ENCODE measurements around the gene NOPCHAP1.
"Not testable (repeated sequence)": the region's sequence is repeated elsewhere in the genome, so short reads cannot be mapped to it uniquely, and the experiment has no call there.

The NOPCHAP1 gene

DNA sequence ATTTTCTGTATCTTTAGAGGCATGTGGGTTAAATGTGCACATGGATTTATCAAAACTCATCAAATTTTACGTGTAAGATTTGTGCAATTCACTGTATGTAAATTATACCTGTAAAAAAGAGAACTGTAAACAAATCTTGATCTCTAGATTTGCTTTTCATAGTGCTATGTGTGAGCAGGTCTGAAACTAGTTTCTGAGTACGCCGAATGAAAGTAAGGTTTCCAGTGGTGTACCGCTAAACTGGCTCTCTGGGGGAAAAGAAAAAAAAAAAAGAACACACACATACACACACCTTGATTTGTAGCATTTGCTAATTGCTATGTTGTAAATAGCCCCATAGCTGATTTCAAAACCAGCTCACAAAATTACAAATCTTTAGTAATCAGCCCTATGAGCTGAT lies 19.4 kb upstream of the NOPCHAP1 start:
- DNase-seq = no peak

DNA sequence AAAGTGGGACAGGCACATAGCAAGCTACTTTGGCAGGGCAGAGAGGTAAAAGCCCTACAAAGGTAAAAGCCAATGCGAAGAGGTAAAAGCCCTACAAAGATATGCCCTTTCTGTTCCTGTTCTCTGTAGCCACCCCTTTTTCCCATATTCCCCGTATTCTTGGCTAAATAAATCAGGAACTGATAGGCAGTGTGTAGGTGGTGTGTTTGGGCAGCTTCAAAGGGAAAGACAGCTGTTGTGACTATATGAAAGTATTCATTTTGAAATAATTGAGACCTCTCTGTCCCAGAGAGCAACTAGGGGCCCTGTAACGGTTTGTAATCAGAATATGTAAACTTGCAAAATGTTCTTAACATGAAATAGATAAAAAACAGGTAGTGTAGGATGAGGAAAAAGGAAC lies 16.8 kb upstream of the NOPCHAP1 start:
- DNase-seq = no peak

DNA sequence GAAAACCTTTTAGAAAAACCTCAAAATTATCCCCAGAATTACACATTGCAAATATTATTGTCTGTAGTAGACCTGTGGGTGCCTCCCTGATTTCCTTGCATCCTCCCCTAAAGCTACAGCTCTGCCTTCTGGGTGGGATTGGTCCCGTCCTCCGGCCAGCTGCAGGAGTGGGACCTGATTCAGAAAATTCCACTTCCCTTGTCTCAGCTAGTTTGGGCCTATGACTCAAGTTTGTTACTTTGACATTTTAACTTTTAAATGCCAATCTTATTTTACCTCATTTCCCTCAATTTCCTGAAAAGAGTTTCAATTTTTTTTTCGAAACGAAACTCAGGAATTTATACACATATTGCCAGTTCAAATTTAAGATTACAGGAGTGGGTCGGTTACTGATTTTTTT lies 14.8 kb upstream of the NOPCHAP1 start:
- no peak for DNase-seq

DNA sequence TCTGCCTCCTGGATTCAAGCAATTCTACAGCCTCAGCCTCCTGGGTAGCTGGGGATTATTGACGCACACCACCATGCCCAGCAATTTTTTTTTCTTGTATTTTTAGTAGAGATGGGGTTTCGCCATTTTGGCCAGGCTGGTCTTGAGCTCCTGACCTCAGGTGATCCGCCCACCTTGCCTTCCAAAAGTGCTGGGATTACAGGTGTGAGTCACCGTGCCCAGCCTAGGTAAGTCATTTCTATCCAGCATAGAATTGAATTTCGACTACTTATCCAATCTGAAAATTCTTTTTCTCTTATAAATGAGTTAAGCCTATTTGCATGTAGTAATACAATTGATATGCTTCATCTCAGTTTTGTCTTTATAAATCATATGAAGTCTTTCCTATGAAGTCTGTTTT lies 12.9 kb upstream of the NOPCHAP1 start:
- no peak for DNase-seq

DNA sequence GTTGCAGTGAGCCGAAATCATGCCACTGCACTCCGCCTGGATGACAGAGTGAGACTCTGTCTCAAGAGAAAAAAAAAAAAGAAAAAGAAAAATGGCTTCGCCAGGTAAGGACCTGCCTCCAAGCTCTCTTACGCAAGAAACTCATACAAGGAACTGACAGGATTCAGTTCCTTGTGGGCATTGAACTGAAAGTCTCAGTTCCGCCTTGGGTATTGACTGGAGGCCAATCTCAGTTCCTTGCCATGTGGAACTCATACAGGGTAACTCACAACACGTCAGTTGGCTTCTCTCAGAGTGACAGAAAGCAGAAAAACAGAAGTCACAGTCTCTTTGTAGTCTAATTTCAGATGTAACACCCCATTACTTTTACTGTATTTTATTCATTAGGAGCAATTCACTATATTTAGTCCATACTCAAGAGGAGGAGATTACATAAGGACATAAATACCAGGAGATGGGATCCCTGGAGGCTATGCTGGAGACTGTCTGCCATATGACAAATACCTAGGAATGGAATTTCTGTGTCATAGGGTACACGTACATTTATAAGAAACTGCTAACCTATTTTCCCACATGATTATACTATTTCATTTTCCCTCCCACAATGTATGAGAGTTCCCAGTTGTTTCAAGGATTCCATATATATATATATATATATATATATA lies 11.4 kb upstream of the NOPCHAP1 start:
- no peak for DNase-seq

DNA sequence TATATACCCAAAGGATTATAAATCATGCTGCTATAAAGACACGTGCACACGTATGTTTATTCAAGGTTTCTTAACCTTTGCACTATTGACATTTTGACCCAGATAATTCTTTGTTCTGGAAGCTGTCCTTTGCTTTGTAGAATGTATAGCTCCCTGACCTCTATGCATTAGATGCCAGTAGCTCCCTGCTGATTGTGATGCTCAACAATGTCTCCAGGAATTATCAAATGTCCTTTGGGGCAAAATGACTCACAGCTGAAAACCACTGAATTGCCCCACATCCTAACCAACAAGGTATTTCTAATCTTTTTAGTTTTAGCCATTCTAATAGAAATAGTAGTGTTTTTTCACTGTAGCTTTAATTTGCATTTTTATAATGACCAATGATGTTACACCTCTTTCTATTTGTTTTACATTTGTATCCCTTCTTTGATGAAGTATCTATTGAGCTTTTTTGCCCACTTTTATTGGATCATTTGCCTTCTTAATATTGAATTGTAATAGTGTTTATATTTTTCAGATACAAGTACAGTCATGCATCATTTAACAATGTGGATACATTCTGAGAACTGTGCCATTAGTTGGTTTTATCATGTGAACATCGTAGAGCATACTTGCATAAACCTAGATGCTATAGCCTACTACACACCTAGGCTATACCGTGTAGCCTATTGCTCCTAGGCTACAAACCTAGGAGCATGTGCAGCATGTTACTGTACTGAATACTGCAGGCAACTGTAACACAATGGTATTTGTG lies 10.4 kb upstream of the NOPCHAP1 start:
- DNase-seq = no peak

DNA sequence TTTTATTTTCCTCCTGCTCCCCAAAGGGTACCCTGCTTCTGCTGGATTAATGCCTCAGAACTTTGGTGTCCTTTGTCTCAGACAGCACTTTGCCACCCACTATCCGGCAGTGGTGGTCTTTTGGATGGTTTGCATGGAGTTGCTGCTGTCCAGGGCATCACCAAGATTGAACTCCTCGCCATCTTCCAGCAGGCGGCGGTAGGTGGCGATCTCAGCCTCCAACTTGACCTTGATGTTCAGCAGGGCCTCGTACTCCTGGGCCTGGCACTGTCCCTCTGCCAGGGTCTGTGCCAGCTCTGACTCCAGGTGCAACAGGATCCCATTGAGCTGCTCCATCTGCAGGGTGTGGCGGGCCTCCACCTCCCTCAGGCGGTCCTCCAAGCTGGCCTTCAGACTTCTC lies 9.4 kb upstream of the NOPCHAP1 start:
- no peak for DNase-seq

DNA sequence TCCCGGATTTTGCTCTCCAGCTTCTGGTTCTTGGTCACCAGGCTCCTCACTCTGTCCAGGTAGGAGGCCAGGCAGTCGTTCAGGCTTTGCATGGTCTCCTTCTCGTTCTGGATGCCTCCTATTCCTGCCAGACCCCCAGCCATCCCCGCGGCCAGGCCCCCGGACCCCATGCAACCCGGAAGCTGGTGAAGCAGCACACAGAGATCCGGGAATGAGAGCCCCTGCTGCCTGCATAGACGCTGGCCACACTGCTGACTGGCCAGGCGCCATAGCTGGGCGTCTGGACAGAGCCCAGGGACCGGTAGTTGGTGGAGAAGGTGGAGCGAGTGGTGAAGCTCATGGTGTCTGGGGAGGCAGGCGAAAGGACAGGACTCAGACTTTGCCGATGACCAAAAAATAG lies 8.4 kb upstream of the NOPCHAP1 start:
- DNase-seq = not testable (repeated sequence)

DNA sequence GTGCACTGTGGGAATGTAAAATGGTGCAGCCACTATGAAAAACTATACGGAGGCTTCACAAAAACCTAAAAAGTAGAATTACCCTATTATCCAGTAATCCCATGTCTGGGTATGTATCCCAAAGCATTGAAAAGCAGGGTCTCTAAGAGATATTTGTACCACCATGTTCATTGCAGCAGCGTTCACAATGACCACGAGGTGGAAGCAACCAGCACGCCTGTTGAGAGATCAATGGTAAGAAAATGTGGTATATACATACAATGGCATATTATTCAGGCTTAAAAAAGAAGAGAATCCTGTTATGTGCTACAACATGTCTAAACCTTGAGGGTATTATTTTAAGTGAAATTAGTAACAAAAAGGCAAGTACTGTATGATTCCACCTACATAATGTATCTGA lies 910 bp upstream of the NOPCHAP1 start:
- DNase-seq = no peak

DNA sequence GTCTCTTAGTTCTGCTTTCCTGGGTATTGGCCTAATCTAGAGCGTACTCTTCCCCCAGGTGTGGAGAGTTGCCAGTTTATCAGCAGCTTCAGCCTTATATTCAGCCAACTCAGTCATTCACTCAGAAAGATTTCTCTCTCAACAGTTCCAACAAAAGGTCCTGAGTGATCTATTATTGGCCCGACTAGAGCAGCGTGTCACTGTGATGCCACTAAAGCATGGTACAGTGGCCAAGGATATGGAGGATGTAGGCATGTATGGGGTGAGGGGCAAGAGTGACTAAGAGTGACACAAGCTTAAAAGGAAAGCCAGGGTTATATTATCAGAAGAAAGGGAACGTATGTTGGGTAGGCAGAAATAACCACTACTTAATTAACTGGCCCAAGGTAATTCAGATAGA lies 4.8 kb downstream of the NOPCHAP1 start:
- DNase-seq = no peak

DNA sequence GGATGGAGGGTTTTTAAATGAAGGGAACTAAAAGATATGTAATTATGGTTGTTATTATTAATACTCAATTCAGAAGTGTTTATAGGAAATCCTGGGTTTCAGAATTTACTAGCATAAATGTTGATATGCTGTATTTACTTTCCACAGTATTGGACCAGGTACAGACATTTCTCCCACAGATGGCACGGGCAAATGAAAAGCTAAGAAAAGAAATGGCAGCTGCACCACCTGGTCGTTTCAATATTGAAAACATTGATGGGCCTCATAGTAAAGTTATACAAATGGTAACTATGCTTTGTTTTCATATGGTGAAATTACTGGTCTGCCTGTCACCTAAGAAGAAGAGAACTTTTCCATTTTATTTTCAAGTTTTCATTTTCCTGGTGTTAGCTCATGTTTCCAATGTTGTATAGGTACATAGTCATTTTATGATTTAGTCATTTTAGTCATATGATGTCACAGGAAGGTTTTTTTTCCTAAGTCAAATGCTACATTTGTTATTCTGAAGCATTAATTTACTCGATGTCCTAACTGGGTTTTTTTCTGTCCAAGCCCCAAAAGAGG lies 5.5 kb downstream of the NOPCHAP1 start:
- DNase-seq = no peak

DNA sequence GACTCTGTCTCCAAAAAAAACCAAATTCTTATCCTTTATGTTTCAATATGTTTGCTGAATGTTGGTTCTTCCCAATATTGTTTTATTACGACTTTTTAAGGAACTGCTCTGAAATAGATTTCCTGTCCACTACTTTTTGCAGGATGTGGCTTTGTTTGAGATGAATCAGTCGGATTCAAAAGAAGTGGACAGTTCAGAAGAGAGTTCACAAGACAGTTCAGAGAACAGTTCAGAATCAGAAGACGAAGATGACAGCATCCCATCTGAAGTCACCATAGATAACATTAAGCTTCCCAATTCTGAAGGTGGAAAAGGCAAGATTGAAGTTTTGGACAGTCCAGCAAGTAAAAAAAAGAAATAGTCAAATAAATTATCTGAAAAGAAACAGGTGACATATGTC lies 8.2 kb downstream of the NOPCHAP1 start:
- no peak for DNase-seq

DNA sequence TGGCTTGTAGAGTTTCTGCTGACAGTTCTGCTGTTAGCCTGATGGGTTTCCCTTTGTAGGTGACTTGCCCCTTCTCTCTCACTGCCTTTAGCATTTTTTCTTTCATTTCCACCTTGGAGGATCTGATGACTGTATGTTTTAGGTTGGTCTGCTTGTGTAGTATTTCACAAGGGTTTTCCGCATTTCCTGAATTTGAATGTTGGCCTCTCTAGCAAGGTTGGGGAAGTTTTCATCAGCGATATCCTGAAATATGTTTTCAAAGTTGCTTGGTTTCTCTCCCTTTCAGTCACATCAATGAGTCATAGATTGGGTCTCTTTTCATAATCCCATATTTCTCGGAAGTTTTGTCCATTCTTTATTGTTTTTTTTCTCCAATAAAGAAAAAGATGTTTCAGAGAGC lies 11.4 kb downstream of the NOPCHAP1 start:
- no peak for DNase-seq

DNA sequence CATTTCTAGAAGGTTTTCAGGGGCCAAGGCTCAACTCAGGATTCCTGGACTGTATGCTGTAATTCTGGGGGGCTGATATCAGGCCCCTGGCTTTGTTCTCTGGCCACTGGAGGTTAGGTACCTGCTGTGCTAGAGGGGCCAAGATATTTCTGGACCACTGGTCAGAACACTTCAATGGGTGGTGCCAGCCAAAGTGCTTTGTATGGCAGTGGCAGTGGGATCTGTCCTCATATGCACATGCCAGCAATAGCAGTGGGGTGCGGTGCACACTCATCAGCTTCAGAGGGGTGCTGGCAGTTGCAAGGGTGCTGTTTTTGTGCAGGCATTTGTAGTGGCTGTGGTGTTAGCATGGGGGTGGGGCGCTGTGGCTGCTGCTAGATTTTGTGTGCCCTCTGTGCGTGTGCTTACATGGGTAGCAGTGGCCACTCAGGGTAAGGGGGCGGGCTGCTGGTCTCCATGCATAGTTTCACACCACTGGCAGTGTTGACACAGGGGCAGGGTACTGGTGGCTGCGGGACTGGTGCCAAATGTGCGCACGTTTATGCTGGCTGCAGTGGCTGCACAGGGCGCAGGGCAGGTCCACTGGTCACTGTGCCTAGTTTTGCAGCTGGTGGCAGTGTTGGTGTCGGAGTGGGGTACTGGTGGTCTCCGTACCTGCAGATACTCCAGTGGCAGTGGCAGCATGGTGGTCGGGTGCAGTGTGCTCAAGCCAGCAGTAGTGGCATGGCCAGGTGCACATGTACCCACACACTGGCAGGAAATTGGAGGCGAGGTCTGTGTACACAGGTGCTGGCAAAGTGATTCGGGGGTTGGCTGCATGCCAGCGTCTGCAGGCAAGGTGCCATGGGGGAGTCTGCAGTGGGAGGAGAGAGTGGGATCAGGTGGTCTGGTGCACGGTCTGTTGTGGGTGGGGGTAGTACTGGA lies 12.6 kb downstream of the NOPCHAP1 start:
- no peak for DNase-seq

DNA sequence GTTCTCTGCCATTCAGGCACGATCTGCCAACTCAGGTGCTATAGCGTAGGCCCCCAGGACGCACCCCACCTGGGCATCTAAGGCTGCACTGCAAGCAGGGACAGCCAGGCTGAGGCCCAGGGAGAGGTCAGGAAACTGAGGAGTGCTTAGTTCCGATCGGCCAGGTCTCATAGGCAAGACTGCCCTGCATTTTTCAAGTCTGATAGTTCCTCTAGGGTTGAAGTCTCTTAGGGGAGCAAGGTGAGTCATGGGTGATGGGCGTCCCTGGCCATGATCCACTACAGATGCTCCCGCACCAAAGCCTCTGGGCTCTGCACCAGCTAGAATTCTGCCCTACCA lies 13.2 kb downstream of the NOPCHAP1 start:
- no peak for DNase-seq

DNA sequence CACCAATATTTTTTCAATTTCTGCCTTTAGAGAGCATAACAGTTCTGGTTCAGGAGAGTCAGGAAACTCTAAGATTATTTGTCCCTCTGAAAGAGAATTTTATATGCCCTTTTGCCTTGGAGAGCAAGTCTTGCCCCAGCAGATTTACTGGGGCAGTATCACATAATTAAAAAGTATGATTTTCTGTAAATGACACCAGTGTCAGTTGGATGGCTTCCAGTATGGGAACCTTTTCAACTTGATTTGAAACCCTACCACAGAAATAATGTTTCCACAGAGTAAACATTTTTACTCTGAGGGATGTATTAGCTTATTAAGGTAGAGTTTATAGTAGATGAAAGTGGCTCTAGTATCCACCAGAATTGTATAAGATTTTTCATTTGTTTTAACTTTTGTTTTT lies 15.4 kb downstream of the NOPCHAP1 start:
- no peak for DNase-seq

DNA sequence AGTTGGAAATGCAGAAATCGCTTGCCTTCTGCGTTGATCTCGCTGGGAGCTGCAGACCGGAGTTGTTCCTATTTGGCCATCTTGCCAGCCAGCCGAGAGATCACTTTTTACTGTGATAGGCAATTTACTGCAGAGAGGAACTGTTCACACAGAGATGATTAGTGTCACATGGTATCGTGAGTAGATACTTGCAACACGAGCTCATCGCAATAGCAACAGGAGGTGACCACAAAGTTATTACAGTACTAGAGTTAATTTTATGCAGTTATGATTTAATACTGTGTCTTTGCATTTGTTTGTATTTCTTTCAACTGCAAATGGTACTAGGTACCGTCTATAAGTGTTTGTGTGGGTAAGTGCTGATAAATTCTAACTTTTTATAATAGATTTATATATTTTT lies 27.8 kb downstream of the NOPCHAP1 start:
- DNase-seq = no peak

DNA sequence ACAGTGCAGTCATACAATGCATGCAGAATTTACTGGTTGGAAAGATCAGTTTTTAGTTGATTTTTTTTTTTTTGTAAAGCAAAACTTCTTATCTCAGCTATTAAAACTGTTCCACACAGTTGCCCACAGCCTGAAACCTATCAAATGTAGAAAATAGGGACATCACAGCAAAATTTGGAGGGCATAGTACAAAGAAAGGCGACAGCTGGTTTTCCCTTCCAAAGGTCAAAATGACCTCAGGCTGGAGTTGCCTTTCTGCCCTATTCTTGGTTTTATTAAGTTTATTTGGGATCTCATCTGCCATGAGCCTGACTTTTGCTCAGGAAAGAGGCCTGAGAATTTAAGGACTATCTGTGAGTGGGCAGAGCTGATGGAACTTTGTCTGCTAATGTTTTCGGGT lies 28.5 kb downstream of the NOPCHAP1 start:
- no peak for DNase-seq

DNA sequence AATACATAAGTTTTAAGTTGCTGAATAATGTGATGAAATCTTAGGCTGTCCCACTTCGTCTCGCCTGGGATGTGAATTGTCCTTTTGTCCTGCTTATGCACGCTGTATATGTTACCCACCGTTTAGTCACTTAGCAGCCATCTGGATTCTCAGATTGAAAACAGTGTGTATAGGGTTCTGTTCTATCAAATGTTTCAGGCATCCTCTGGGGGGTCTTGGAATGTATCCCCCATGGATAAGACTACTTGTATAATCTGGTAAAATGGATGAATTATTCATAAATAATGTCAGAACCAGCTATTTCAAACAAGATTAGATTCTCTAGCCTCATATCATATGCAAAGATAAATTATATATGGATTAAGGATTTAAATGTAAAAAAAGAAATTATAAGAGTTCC lies 29.4 kb downstream of the NOPCHAP1 start:
- no peak for DNase-seq

DNA sequence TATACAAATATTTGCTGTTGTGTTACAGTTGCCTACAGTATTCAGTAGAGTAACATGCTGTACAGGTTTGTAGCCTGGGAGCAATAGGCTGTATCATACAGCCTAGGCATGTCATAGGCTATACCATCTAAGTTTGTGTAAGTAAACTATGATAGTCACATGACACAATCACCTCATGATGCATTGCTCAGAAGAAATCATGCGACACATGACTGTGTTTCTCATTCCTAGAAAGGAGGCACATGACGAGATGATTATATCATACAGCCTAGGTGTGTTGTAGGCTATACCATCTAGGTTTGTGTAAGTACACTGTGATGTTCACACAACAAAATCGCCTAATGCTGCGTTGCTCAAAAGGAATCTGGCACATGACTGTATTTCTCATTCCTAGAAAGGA lies 31.9 kb downstream of the NOPCHAP1 start:
- no peak for DNase-seq

DNA sequence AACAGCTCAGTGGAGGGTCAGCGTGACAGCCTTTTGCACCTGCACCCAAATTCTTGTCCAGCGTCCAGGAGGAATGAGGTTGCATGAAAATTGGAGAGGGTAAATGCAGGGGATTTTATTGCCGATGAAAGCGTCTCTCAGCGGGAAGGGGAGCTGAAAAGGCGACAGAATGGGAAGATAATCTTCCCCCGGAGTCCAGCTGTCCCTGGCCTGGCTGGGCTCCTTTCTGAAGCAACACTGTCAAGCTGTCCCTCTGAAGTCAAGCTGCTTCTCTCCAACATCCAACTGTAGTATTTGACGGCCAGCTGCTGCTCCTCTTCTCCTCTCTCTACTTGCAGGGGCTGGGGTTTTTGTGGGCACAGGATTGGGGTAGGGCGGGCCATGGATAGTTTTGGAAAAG lies 32.7 kb downstream of the NOPCHAP1 start:
- no peak for DNase-seq

DNA sequence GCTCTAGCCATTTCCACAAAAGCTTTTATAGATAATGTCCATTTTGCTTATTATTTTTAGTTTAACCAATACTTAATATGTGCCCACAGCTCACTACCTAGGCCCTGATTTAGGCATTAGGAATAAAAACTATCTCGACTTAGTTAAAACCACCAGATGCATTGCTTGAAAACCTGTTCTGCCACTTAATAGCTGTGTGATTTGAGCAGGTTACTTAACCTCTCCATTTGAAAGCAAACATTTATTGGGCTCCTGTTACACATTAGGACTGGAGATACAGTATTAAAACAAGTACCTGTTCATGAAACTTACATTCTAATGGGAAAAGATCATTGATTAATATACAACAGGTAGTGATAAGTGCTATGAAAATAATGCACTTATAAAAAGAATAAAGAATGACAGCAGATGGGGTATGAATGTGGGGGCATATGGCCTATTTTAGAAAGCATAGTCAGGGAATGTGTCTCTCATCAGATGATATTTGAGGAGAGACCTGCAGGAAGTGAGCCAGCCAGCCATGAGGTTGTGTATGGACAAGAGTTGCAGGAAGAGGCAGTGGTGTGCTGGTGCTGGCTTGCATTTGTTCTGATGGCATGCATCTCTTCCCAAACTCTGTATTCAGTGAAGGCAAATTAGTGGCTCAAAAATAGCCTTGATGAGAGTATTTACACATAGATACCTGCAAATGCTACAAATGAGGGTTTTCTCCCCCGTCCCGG lies 34.3 kb downstream of the NOPCHAP1 start:
- no peak for DNase-seq

DNA sequence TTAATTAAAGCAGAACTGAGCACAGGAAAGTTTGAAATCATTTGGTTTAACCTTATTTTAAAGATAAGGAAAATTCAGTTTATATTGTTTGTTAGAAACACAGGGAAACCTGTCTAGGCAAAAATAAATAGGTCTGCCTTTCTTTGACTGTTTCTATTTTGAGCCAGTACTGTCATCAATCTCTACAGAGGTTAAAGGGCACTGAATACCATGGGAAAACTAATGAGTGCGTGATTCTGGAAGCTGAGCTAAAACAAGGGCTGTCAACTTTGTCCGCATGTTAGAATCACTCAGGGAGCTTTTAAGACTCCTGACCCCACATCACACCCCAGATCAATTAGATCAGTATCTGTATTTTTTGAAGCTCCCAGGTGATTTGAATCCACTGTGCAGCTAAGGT lies 38.8 kb downstream of the NOPCHAP1 start:
- DNase-seq = no peak

All from activated CD8-positive, alpha-beta memory T cell treated with anti-CD3 and anti-CD28 coated beads, Interleukin-2, amount 50 U/mL, for 4 hours (primary cell).